Left ventricle myocardium inferior (tissue), 1 donor: ENCODE measurements around the gene MRPL33. TPM values are rescaled to one million over a fixed set of nuclear protein-coding genes. Genes with fewer than 3 reads are reported as not detected.

Experiments used
- DNase-seq: peaks from one replicate; pipeline ENCODE4 v3.0.0-alpha.2; 2020
- H3K27ac ChIP-seq: fragments of 200-600 bp; replicated peaks from 2 replicates; pipeline ENCODE4 v1.8.0; 2021
- H3K27me3 ChIP-seq: fragments of 200-600 bp; 2 replicates; pipeline ENCODE4 v1.8.0; 2021; ENCODE audit warnings: low read depth
- H3K36me3 ChIP-seq: fragments of 200-600 bp; 2 replicates; pipeline ENCODE4 v1.8.0; 2021
- H3K4me1 ChIP-seq: fragments of 200-600 bp; 2 replicates; pipeline ENCODE4 v1.8.0; 2021
- H3K4me3 ChIP-seq: fragments of 200-600 bp; 2 replicates; pipeline ENCODE4 v1.8.0; 2021; ENCODE audit warnings: mild to moderate bottlenecking, moderate library complexity
- H3K9me3 ChIP-seq: fragments of 200-600 bp; replicated peaks from 2 replicates; pipeline ENCODE4 v1.8.0; 2021
- CTCF ChIP-seq: fragments of 200-600 bp; IDR thresholded peaks from 2 replicates; pipeline ENCODE4 v1.8.0; 2021; ENCODE audit warnings: antibody characterized with exemption, mild to moderate bottlenecking, borderline replicate concordance
- intact Hi-C: fragments of 100-400 bp; cut with micrococcal nuclease; formaldehyde crosslinking; loops from one replicate; pipeline ENCODE4 v1.11.0; 2022
- total RNA-seq: library from RNA; stranded (reverse); fragmentation: NEBNext Ultra II Directional; extraction: Animal tissue kit (Norgen Biotek cat#: 25700); gene quantifications from one replicate; pipeline ENCODE4 v1.2.1, GENCODE V29; 2021
- donor health status: DM: no; HTN: yes; CAD: no; lungs with severe emphysema.

Gene MRPL33
- total RNA-seq, 1 donor from 2014 or later: 390 TPM

DNA sequence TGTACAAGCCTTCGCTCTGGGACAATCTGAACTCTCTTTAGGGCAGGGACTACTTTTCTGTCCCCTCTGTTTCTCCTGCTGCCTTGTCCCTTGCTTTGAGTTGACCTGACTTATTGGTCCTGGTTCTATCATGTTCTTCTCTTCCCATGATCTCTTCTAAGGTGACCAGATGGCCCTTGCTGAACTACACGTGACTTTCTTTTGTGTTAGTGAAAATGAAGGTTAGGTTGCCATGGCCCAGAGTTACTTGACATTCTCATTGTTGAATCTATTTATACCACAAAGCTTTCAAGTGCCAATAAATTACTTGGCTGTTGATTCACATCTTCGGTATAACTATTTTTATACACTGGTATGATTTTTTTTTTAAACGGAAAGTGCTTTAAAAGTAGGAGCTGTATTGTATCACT is 24.4 kb downstream of the MRPL33 start:
- no peak for DNase-seq
- peak overlapping the region; percentile 12 for H3K4me3 ChIP-seq
- peak overlapping the region; percentile 94 for H3K27ac ChIP-seq
- no peaks in the 10 kb centered on the region for H3K36me3 ChIP-seq
- no peaks in the 10 kb centered on the region for H3K27me3 ChIP-seq
- no peak for TF ChIP-seq CTCF
- no peaks in the 10 kb centered on the region for H3K9me3 ChIP-seq
- peaks cover 69% of the 10 kb centered on the region for H3K4me1 ChIP-seq
- intact Hi-C loops: no loop called here

GRCh38 chr2:27796791-27797765 is 25.6 kb downstream of the MRPL33 start:
- no peak for TF ChIP-seq CTCF
- intact Hi-C loops: no loop called here
- Histone ChIP-seq H3K36me3 (no peaks in the 10 kb centered on the region), H3K27me3 (no peaks in the 10 kb centered on the region), H3K4me3 (peak overlapping the region; percentile 19), H3K27ac (peak overlapping the region; percentile 94), H3K4me1 (peaks cover 72% of the 10 kb centered on the region), H3K9me3 (no peaks in the 10 kb centered on the region)
- DNase-seq: peak; percentile 63

DNA sequence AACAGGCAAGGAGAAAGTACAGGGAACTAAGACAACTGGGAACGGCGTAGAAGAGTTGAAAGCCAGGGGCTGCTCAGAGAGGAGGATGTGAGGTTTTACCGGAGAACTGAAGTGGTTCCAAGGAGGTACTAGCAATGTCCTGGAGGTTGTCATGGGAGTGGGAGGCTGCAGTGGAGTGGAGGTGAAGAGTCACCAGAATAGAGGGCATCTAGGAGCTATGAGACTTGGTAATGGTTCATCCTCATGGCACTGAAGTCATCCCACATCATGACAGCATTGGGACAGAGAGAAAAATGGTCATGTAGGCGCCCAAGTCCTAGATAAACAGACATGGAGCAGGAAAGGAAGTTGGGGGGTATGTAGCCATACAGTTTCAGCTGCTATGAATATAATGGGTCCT is 26.3 kb downstream of the MRPL33 start:
- Histone ChIP-seq H3K9me3 (no peaks in the 10 kb centered on the region), H3K4me1 (peaks cover 77% of the 10 kb centered on the region)

DNA sequence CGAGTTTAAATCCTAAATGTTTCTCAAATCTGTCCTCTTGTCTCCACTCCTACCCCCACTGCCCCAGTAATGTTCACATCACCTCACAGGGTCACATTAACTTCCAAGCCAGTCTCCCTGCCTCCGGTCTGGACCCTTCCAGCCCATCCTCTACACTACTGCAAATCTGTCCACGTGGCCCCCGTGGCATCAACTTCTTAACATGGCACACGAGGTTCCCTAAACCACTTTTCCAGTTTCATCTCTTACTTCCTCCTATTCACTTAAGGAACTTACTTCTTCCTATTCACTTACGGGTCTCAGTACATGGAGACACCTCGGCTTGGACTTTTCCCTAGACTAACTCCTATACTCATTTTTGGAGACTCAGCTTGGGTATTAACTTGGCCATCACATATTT is 27.0 kb downstream of the MRPL33 start:
- peaks cover 75% of the 10 kb centered on the region for H3K4me1 ChIP-seq
- no peak for DNase-seq
- no peak for TF ChIP-seq CTCF
- peak overlapping the region; percentile 94 for H3K27ac ChIP-seq
- intact Hi-C loops: no loop called here
- H3K36me3 ChIP-seq: no peaks in the 10 kb centered on the region
- no peak overlapping the region for H3K4me3 ChIP-seq
- no peaks in the 10 kb centered on the region for H3K9me3 ChIP-seq
- H3K27me3 ChIP-seq: no peaks in the 10 kb centered on the region

More for the DNA sequence above, 26.3 kb downstream of the MRPL33 start:
- Histone ChIP-seq H3K27me3 (no peaks in the 10 kb centered on the region), H3K36me3 (no peaks in the 10 kb centered on the region), H3K27ac (peak overlapping the region; percentile 94), H3K4me3 (no peak overlapping the region)
- no peak for DNase-seq
- intact Hi-C loops: no loop called here
- no peak for TF ChIP-seq CTCF

GRCh38 chr2:27798948-27799645 is 27.6 kb downstream of the MRPL33 start:
- peak; percentile 28 for DNase-seq
- Histone ChIP-seq H3K36me3 (no peaks in the 10 kb centered on the region), H3K4me3 (no peak overlapping the region), H3K27me3 (no peaks in the 10 kb centered on the region), H3K4me1 (peaks cover 76% of the 10 kb centered on the region), H3K9me3 (no peaks in the 10 kb centered on the region), H3K27ac (peak overlapping the region; percentile 94)
- intact Hi-C loops: no loop called here
- TF ChIP-seq CTCF: no peak
